ENCODE measurements around the gene TUT1. TPM values are rescaled to one million over a fixed set of nuclear protein-coding genes. Genes with fewer than 3 reads are reported as not detected.
"Not testable (repeated sequence)": the region's sequence is repeated elsewhere in the genome, so short reads cannot be mapped to it uniquely, and the experiment has no call there.

TUT1 gene
- total and polyA plus RNA-seq, 3 donors from 2014 or later, result 24.3 to 30.0 (median 25.0) TPM

- TF ChIP-seq CTCF (IDR thresholded peaks at IDR 0.05), result no peak
- no peak for TF ChIP-seq POLR2A (IDR thresholded peaks at IDR 0.05)
- Histone ChIP-seq H3K9me3 (no peaks in the 10 kb centered on the region), H3K27ac (no peak overlapping the region), H3K4me1 (peaks cover 14% of the 10 kb centered on the region), H3K27me3 (no peaks in the 10 kb centered on the region), H3K4me3 (no peak overlapping the region), H3K36me3 (ENCODE audit: low read depth, missing control alignments) (no peaks in the 10 kb centered on the region)
- DNase-seq, result no peak
- intact Hi-C loops (cut with DNase I; ENCODE audit: low total_unique reads), result no loop called here
- 75 to 90% methylated on average over 1 of the region's 1 CpG for WGBS, 2 donors
These were observed 21.7 kb downstream of the TUT1 start for GRCh38 chr11:62569611-62570010.

DNA sequence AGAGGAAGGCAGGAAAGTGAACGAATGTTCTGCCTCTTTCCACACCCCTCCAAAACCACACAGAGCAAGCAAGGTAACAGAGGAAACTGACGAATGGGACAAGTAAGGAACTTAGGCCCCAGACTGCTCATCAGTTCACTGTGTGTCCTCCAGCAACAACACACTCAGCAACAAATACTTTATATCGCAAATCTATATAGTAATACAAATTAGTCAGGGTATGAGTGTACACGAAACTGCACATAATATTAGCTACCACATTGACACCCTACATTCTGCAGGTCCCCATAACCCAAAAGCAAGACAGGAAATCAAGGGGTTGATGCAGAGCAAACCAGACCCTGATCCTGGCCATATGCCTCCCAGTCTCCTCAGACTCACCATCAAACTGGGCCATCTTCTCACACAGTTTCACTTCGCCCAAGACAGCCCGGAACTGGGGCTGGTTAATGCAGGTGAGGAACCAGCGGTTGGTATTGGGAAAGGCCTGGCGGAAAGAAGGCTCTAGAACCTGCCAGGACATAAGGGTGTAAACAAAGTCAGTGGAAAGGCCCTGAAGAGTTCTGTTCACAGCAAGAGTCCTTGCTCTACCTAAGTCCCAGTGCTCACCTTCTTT, 24.2 kb downstream of the TUT1 start:
- H3K9me3 ChIP-seq, result no peaks in the 10 kb centered on the region
- no peaks in the 10 kb centered on the region for H3K36me3 ChIP-seq (ENCODE audit: low read depth, missing control alignments)
- DNase-seq, result no peak
- intact Hi-C loops (cut with DNase I; ENCODE audit: low total_unique reads), result no loop called here
- no peak overlapping the region for H3K27ac ChIP-seq
- H3K27me3 ChIP-seq, result no peaks in the 10 kb centered on the region
- TF ChIP-seq POLR2A (IDR thresholded peaks at IDR 0.05) (no peak), CTCF (IDR thresholded peaks at IDR 0.05) (no peak)
- H3K4me3 ChIP-seq, result no peak overlapping the region
- H3K4me1 ChIP-seq, result peaks cover 5% of the 10 kb centered on the region
- WGBS, 2 donors, result 83 to 87% methylated on average over 8 of the region's 8 CpGs

DNA sequence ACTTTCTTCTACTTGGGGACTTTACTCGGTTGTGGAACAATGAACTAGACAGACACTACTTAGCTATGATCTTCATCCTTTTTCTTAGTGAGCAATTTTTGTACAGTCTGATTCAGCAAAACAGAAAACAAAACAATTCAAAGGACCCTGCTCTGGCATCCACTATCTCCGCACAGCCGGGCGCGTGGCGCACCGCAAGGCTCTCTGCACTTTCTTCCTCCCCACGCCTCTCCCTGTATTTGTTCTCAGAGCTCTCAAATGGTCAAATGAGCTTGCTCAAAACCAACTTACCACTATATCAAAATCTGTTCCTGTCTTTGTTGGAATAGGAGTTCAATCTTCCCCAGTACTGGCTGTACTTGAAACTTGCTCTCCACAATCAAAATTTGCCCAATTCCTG, 25.1 kb downstream of the TUT1 start:
- WGBS, 2 donors, result 60 to 80% methylated on average over 8 of the region's 8 CpGs
- Histone ChIP-seq H3K36me3 (ENCODE audit: low read depth, missing control alignments) (no peaks in the 10 kb centered on the region), H3K4me3 (no peak overlapping the region), H3K27me3 (no peaks in the 10 kb centered on the region), H3K4me1 (peaks cover 5% of the 10 kb centered on the region), H3K27ac (peak overlapping the region in 1 of 2 donors; percentile 41), H3K9me3 (no peaks in the 10 kb centered on the region)
- no peak for DNase-seq
- no peak for TF ChIP-seq POLR2A (IDR thresholded peaks at IDR 0.05)
- no peak for TF ChIP-seq CTCF (IDR thresholded peaks at IDR 0.05)
- intact Hi-C loops (cut with DNase I; ENCODE audit: low total_unique reads), result no loop called here

GRCh38 chr11:62565100-62565802, 26.1 kb downstream of the TUT1 start:
- no peaks in the 10 kb centered on the region for H3K9me3 ChIP-seq
- no peaks in the 10 kb centered on the region for H3K36me3 ChIP-seq (ENCODE audit: low read depth, missing control alignments)
- 43 to 49% methylated on average over 5 of the region's 5 CpGs for WGBS, 2 donors
- H3K4me1 ChIP-seq, result peaks cover 11% of the 10 kb centered on the region
- intact Hi-C loops (cut with DNase I; ENCODE audit: low total_unique reads), result no loop called here
- no peak for TF ChIP-seq POLR2A (IDR thresholded peaks at IDR 0.05)
- TF ChIP-seq CTCF (IDR thresholded peaks at IDR 0.05), result no peak
- no peaks in the 10 kb centered on the region for H3K27me3 ChIP-seq
- H3K4me3 ChIP-seq, result no peak overlapping the region
- H3K27ac ChIP-seq, result no peak overlapping the region
- no peak for DNase-seq

- H3K4me1 ChIP-seq, result peaks cover 17% of the 10 kb centered on the region
- H3K9me3 ChIP-seq; intact Hi-C loops (cut with DNase I; ENCODE audit: low total_unique reads); H3K4me3 ChIP-seq; H3K27me3 ChIP-seq; H3K27ac ChIP-seq; H3K36me3 ChIP-seq (ENCODE audit: low read depth, missing control alignments); DNase-seq: not testable (repeated sequence)
- 46 to 51% methylated on average over 3 of the region's 3 CpGs for WGBS, 2 donors
These were observed 29.6 kb downstream of the TUT1 start for GRCh38 chr11:62561677-62562230.

All from testis (tissue), 3 donors.